GM18870 (cell line): ENCODE data around the gene SAMD1.

ENCODE experiments used
- ATAC-seq: cut with Tn5 transposase; IDR thresholded peaks from one replicate; pipeline ENCODE4 v1.9.1; 2021; ENCODE audit warnings: moderate library complexity; ENCODE audit not compliant: unreplicated experiment

The SAMD1 gene

GRCh38 chr19:14113762-14114414, 23.3 kb upstream of the SAMD1 start:
- ATAC-seq = no peak

GRCh38 chr19:14112809-14113385, 22.3 kb upstream of the SAMD1 start:
- no peak for ATAC-seq

- no peak for ATAC-seq
Observed at GRCh38 chr19:14112051-14112808, 21.7 kb upstream of the SAMD1 start.

- no peak for ATAC-seq
Observed at GRCh38 chr19:14111486-14111885, 20.9 kb upstream of the SAMD1 start.

- ATAC-seq = no peak
Observed at GRCh38 chr19:14110650-14111049, 20.1 kb upstream of the SAMD1 start.

- ATAC-seq = no peak
Observed at GRCh38 chr19:14107581-14108461, 17.3 kb upstream of the SAMD1 start.

- no peak for ATAC-seq
Observed at GRCh38 chr19:14106840-14107239, 16.3 kb upstream of the SAMD1 start.

- ATAC-seq = no peak
Observed at GRCh38 chr19:14105680-14106079, 15.1 kb upstream of the SAMD1 start.

GRCh38 chr19:14103310-14103709, 12.8 kb upstream of the SAMD1 start:
- no peak for ATAC-seq

- ATAC-seq = no peak
Observed at GRCh38 chr19:14102756-14103155, 12.2 kb upstream of the SAMD1 start.

- ATAC-seq = no peak
Observed at GRCh38 chr19:14102102-14102696, 11.6 kb upstream of the SAMD1 start.

- ATAC-seq = no peak
Observed at GRCh38 chr19:14101003-14101545, 10.5 kb upstream of the SAMD1 start.

- ATAC-seq = no peak
Observed at GRCh38 chr19:14097532-14098151, 7.1 kb upstream of the SAMD1 start.

GRCh38 chr19:14096272-14096992, 5.9 kb upstream of the SAMD1 start:
- no peak for ATAC-seq

- ATAC-seq = no peak
Observed at GRCh38 chr19:14094854-14095253, 4.3 kb upstream of the SAMD1 start.

- ATAC-seq = no peak
Observed at GRCh38 chr19:14093117-14093823, 2.7 kb upstream of the SAMD1 start.

- no peak for ATAC-seq
Observed at GRCh38 chr19:14091813-14092462, 1.4 kb upstream of the SAMD1 start.

GRCh38 chr19:14091081-14091812, 696 bp upstream of the SAMD1 start:
- ATAC-seq = no peak
